ENCODE measurements around the gene CCDC68.

DNA sequence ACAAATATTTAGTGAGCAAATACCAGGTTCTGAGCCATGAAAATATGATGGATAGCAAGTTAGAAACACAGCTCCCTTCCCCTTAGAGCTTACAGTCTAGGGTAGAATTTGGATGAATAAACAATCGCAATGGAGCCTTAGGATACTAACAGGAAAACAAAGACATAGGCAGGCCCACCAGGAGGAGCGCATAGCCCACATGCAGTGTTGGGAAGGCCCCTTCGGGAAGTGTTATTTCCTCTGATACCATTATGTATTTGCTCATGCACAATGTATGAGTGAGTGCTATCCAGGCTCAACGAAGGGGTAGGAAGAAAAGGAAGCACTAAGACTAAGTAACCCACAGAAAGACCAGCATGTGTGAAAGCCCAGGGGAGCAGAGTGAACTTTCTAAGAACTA, 76.9 kb downstream of the CCDC68 start:
- TF ChIP-seq POLR2A (IDR thresholded peaks at IDR 0.05), result no peak
- TF ChIP-seq, protein P1, sequence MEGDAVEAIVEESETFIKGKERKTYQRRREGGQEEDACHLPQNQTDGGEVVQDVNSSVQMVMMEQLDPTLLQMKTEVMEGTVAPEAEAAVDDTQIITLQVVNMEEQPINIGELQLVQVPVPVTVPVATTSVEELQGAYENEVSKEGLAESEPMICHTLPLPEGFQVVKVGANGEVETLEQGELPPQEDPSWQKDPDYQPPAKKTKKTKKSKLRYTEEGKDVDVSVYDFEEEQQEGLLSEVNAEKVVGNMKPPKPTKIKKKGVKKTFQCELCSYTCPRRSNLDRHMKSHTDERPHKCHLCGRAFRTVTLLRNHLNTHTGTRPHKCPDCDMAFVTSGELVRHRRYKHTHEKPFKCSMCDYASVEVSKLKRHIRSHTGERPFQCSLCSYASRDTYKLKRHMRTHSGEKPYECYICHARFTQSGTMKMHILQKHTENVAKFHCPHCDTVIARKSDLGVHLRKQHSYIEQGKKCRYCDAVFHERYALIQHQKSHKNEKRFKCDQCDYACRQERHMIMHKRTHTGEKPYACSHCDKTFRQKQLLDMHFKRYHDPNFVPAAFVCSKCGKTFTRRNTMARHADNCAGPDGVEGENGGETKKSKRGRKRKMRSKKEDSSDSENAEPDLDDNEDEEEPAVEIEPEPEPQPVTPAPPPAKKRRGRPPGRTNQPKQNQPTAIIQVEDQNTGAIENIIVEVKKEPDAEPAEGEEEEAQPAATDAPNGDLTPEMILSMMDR (IDR thresholded peaks at IDR 0.05), result no peak

Data from gastroesophageal sphincter (tissue), 3 donors.